Measurements from ENCODE around the gene ANO4.

DNA sequence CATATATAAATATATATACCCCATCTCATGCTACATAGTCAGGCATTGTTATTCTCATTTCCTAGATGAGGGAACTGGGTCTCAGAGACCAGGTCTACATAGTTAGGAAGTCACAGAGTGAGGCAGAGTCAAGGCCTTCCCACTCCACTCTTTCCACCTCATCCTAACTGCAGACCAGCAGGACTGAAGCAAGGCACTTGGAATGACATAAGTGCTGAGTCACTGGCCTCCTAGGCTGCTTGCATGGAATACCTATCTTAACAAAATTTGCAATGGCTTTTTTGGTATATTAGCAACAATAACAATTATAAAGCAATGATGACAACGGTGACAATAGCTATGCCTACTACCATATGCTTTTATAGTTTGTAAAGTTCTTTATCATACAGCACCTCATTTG lies 5.4 kb upstream of the ANO4 start:
- TF ChIP-seq CTCF (optimal IDR thresholded peaks at IDR 0.05 in 1 of 3, IDR thresholded peaks at IDR 0.05 in 1 of 3, conservative IDR thresholded peaks at IDR 0.05 in 1 of 3; ENCODE audit: extremely low read depth in 1 of 3, insufficient read depth in 2 of 3, low read length in 3 of 3) (no peak), EZH2 (IDR thresholded peaks at IDR 0.05; ENCODE audit: low read length) (no peak)

Data from keratinocyte (primary cell).